Liver (tissue), 3 donors: ENCODE data around the gene PGBD5.

Experiments
- EGR1 ChIP-seq, 2 donors: IDR thresholded peaks; 2 replicates each; pipeline ENCODE4 v1.6.1; 2016 to 2018; ENCODE audit warnings: antibody characterized with exemption in 2 of 2, low read depth in 2 of 2
- FOXA2 ChIP-seq: IDR thresholded peaks from 2 replicates; pipeline ENCODE4 v1.6.1; 2016; ENCODE audit warnings: antibody characterized with exemption
- JUND ChIP-seq, 2 donors: IDR thresholded peaks; 2 replicates each; pipeline ENCODE4 v1.6.1; 2016; ENCODE audit warnings: antibody characterized with exemption in 2 of 2
- NR2F2 ChIP-seq: IDR thresholded peaks from 2 replicates; pipeline ENCODE4 v1.6.1; 2016; ENCODE audit warnings: antibody characterized with exemption
- TAF1 ChIP-seq: conservative IDR thresholded peaks from 2 replicates; pipeline ENCODE4 v1.6.1; 2016; ENCODE audit warnings: antibody characterized with exemption, mild to moderate bottlenecking
- YY1 ChIP-seq: IDR thresholded peaks from 2 replicates; pipeline ENCODE4 v1.6.1; 2016; ENCODE audit warnings: antibody characterized with exemption, mild to moderate bottlenecking
- TF ChIP-seq, protein P1 (sequence below): fragments of 150-350 bp; IDR thresholded peaks from 2 replicates; pipeline ENCODE4 v1.5.1; 2017; ENCODE audit warnings: improper control_type of control experiment, low read depth, low read length; ENCODE audit not compliant: missing input control
- TF ChIP-seq, protein P2 (sequence below): IDR thresholded peaks from 2 replicates; pipeline ENCODE4 v1.6.1; 2016; ENCODE audit warnings: antibody characterized with exemption
- TF ChIP-seq, protein P3 (sequence below): IDR thresholded peaks from 2 replicates; pipeline ENCODE4 v1.6.1; 2016; ENCODE audit warnings: antibody characterized with exemption, mild to moderate bottlenecking
- TF ChIP-seq, protein P4 (sequence below): IDR thresholded peaks from 2 replicates; pipeline ENCODE4 v1.6.1; 2016; ENCODE audit warnings: antibody characterized with exemption
- donor health status: healthy.
- donor health status: healthy.

DNA sequence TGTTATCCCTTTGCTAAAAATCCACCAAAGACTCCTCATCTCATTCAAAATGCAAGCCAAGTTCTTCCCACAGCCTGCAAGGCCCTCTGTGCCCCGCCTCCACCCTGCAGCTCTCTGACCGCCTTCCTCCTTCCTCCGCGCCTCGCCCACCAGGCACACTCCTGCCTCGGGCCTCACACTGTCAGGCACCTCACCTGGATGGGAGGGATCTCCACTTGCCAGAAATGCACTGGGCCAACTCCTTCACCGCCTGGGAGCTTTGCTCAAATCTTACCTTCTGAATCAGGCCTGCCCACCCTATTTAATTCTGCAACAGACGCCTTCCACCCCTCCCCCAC, 26.2 kb downstream of the PGBD5 start:
- TF ChIP-seq, protein P1, sequence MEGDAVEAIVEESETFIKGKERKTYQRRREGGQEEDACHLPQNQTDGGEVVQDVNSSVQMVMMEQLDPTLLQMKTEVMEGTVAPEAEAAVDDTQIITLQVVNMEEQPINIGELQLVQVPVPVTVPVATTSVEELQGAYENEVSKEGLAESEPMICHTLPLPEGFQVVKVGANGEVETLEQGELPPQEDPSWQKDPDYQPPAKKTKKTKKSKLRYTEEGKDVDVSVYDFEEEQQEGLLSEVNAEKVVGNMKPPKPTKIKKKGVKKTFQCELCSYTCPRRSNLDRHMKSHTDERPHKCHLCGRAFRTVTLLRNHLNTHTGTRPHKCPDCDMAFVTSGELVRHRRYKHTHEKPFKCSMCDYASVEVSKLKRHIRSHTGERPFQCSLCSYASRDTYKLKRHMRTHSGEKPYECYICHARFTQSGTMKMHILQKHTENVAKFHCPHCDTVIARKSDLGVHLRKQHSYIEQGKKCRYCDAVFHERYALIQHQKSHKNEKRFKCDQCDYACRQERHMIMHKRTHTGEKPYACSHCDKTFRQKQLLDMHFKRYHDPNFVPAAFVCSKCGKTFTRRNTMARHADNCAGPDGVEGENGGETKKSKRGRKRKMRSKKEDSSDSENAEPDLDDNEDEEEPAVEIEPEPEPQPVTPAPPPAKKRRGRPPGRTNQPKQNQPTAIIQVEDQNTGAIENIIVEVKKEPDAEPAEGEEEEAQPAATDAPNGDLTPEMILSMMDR = no peak
- TF ChIP-seq NR2F2 (no peak), TAF1 (no peak), JUND (IDR thresholded peaks at IDR 0.05) (no peak), EGR1 (IDR thresholded peaks at IDR 0.05; ENCODE audit: low read depth in 2 of 2) (no peak), YY1 (no peak), FOXA2 (no peak)
- TF ChIP-seq, protein P2, sequence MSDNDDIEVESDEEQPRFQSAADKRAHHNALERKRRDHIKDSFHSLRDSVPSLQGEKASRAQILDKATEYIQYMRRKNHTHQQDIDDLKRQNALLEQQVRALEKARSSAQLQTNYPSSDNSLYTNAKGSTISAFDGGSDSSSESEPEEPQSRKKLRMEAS = no peak
- TF ChIP-seq, protein P3, sequence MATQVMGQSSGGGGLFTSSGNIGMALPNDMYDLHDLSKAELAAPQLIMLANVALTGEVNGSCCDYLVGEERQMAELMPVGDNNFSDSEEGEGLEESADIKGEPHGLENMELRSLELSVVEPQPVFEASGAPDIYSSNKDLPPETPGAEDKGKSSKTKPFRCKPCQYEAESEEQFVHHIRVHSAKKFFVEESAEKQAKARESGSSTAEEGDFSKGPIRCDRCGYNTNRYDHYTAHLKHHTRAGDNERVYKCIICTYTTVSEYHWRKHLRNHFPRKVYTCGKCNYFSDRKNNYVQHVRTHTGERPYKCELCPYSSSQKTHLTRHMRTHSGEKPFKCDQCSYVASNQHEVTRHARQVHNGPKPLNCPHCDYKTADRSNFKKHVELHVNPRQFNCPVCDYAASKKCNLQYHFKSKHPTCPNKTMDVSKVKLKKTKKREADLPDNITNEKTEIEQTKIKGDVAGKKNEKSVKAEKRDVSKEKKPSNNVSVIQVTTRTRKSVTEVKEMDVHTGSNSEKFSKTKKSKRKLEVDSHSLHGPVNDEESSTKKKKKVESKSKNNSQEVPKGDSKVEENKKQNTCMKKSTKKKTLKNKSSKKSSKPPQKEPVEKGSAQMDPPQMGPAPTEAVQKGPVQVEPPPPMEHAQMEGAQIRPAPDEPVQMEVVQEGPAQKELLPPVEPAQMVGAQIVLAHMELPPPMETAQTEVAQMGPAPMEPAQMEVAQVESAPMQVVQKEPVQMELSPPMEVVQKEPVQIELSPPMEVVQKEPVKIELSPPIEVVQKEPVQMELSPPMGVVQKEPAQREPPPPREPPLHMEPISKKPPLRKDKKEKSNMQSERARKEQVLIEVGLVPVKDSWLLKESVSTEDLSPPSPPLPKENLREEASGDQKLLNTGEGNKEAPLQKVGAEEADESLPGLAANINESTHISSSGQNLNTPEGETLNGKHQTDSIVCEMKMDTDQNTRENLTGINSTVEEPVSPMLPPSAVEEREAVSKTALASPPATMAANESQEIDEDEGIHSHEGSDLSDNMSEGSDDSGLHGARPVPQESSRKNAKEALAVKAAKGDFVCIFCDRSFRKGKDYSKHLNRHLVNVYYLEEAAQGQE = no peak
- TF ChIP-seq, protein P4, sequence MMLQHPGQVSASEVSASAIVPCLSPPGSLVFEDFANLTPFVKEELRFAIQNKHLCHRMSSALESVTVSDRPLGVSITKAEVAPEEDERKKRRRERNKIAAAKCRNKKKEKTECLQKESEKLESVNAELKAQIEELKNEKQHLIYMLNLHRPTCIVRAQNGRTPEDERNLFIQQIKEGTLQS = no peak
